Jurkat, Clone E6-1 (cell line): ENCODE data around the gene FANK1.
A peak's percentile ranks its signal among the peaks of the same experiment; 100 is the strongest.
"Not testable (repeated sequence)": the region's sequence is repeated elsewhere in the genome, so short reads cannot be mapped to it uniquely, and the experiment has no call there.

Experiments used
- DNase-seq: peaks from one replicate; pipeline ENCODE4 v3.0.0-alpha.2; 2011; ENCODE audit warnings: low read depth, low spot score
- H3K4me3 ChIP-seq: 2 replicates; pipeline ENCODE4 v1.5.1; 2011; ENCODE audit warnings: mild to moderate bottlenecking, low read length, control low read depth, moderate library complexity

Gene FANK1

GRCh38 chr10:125921643-125922306 is 25.4 kb downstream of the FANK1 start:
- H3K4me3 ChIP-seq, DNase-seq: not testable (repeated sequence)

DNA sequence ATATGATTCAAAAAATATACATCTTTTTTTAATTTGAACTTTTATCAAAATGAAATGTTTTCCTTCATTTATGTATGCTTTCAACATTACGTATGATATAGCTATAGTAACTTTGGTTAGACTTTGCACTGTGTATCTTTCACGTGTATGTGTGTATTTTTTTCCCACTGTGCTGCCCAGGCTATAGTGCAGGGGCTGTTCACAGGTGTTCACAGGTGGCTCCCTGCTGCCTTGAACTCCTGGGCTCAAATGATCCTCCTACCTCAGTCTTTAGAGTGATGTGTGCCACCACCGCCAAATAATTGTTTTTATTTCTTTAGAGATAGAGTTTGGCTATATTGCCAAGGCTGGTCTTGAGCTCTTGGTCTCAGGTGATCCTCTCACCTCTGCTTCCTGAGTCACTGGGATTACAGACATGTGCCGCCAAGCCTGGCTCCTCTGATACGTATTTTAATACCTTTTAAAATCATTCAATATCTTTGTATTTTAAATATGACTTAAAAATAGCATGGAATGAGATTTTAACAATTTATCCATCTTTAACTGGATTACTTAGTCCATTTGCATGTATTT is 29.0 kb downstream of the FANK1 start:
- DNase-seq, result no peak
- no peak overlapping the region for H3K4me3 ChIP-seq

DNA sequence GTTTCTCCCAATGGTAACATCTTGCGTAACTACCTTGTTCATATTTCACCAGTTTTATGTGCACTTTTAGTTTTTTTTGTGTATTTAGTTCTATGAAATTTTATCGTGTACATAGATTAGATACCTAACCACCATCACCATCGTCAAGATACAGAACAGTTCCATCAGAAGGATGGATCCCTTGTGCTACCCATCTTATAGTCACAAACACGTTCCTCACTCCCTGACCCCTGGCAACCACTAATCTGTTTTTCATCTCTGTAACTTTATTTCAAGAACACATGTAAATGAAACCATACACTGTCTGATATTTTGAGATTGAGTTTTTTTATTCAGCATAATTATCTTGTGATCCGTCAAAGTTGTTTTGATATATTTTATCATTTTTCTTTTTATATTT is 29.9 kb downstream of the FANK1 start:
- no peak overlapping the region for H3K4me3 ChIP-seq
- DNase-seq, result no peak

GRCh38 chr10:125927265-125927664 is 30.9 kb downstream of the FANK1 start:
- not testable (repeated sequence) for DNase-seq, H3K4me3 ChIP-seq

DNA sequence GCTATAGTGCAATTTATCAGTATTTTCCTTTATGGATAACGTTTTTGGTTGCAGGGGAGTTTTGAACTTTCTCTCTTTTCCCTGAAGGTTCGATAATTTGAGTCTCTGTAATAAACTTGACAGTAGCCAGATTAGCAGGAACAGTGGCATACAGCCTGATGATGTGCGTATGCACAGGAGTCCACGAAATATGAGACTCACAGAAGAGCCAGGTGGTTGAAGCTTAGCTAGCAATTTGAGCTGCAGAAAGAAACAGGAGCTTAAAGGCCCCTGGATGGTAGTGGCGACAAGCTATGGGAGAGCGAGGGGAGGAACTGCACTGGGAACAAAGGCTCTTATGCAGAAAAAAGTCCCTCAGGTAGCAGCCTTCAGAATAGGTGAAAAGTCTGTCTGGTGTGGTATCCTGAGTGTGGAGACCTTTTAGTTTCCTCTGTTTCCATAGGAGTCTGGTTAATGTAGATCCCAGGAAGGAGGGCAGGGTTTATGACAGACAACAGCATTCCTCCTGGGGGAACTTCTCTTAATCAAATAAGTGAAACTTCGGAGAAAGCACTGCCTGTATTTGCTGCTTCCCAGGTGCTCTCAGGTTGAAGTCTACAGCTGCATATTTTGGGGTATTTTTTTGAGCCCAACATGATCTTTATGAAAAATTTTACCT is 32.7 kb downstream of the FANK1 start:
- H3K4me3 ChIP-seq, result no peak overlapping the region

GRCh38 chr10:125929618-125930017 is 33.3 kb downstream of the FANK1 start:
- no peak for DNase-seq

More for the DNA sequence above, 32.7 kb downstream of the FANK1 start:
- DNase-seq, result no peak

DNA sequence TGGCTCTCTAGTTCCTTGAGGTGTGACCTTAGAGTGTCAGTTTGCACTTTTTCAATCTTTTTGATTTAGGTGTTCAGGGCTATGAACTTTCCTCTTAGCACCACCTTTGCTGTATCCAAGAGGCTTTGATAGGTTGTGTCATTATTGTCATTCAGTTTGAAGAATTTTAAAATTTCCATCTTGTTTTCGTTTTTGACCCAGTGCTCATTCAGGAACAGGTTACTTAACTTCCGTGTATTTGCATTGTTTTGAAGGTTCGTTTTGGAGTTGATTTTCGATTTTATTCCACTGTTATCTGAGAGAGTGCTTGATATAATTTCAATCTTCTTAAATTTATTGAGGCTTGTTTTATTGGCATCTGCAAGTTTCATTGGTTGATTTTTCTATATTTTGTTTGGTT is 37.3 kb downstream of the FANK1 start:
- no peak overlapping the region for H3K4me3 ChIP-seq
- no peak for DNase-seq

More at GRCh38 chr10:125929618-125930017, 33.3 kb downstream of the FANK1 start:
- H3K4me3 ChIP-seq, result no peak overlapping the region

GRCh38 chr10:125936331-125936730 is 40.0 kb downstream of the FANK1 start:
- peak; percentile 36 for DNase-seq
- H3K4me3 ChIP-seq, result no peak overlapping the region

DNA sequence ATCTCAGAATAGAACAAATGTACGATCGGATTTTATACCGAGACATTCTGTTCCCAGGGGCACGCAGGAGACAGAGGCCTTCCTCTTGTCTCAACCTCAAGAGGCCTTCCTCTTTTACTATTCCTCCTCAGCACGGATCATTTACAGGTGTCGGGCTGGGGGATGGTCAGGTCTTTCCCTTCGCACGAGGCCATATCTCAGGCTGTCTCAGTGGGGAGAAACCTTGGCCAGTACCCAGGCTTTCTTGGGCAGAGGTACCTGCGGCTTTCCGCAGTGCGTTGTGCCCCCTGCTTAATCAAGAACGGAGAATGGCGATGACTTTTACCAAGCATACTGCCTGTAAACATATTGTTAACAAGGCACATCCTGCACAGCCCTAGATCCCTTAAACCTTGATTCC is 44.2 kb downstream of the FANK1 start:
- H3K4me3 ChIP-seq, result no peak overlapping the region
- DNase-seq, result no peak

DNA sequence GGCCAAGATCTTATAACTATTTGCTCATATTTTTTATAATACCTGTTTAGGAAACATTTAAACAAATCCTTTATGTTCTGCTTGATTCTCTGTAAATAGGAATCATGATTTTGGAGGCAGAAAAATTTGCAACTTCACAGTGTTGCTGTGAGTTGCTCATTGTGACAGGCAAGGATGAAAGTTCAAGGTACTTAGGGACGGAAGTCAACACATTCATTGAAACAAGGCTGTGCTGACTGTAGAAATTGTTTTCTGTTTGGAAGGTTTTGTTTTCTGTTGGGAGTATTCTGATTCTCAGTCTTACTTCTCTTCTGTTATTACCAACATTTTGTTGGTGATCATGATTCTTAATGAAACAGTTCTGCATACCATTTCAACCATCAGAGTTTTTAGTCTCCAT is 54.9 kb downstream of the FANK1 start:
- DNase-seq, result no peak
- no peak overlapping the region for H3K4me3 ChIP-seq

DNA sequence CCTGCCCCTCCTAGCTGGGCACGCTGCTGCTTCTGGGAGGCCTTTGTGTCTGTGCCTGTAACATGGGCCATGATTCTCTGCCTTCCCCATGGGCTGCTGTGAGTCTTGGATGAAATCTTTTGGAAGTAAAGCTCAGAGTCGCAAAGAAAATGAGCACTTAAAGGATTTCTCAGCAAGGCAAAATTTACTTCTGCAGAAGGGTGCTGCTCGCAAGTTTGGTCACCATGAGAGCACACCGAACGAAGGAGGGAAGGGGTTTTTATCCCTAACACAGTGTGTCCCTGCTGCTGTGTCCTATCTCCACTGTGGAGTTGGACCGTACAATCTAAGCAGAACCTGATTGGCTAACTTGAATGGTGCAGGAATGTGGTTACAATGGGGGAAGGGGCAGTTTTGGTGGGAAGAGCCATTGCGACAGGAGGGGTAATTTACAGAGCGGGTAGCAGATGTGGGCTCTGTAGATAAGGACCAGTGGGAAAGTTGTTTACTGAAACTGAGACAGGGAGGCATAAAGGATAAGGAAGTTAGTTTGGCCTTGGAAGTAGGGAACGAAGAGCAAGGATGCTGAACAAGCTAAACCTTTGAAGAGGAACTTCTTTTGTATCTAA is 57.5 kb downstream of the FANK1 start:
- no peak for DNase-seq
- no peak overlapping the region for H3K4me3 ChIP-seq

- no peak overlapping the region for H3K4me3 ChIP-seq
- no peak for DNase-seq
These were observed 59.4 kb downstream of the FANK1 start for GRCh38 chr10:125955766-125956165.

DNA sequence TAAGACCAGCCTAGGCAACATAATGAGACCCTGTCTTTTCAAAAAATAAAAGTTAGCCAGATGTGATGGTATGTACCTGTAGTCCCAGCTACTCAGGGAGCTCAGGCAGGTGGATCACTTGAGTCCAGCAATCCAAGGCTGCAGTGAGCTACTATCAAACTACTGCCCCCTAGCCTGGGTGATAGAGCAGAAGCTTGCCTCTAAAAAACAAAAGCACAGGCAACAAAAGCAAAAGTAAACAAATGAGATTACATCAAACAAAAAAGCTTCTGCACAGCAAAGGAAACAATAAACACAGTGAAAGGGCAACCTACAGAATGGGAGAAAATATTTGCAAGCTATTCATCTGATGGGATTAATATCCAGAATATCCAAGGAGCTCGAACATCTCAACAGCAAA is 65.4 kb downstream of the FANK1 start:
- no peak for DNase-seq
- H3K4me3 ChIP-seq, result no peak overlapping the region

- DNase-seq, result no peak
- H3K4me3 ChIP-seq, result no peak overlapping the region
These were observed 65.8 kb downstream of the FANK1 start for GRCh38 chr10:125962200-125962599.

DNA sequence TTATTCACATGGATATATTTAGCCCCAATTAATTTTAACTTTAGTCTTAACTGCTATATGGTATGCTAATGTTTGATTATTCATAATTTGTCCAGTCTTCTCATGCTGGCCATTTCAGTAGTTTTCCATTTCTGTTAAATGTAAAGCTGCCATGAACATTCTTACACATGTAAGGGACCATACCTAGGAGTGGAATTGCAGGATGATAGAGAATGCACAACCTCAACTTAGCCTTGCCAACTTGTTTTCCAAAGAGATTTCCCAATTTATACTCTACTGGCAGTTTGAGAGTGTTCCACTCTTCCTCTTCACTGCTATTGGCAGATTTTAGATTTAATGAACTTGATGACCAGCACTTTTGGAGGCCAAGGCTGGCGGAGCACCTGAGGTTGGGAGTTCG is 68.2 kb downstream of the FANK1 start:
- DNase-seq, result no peak
- H3K4me3 ChIP-seq, result no peak overlapping the region

DNA sequence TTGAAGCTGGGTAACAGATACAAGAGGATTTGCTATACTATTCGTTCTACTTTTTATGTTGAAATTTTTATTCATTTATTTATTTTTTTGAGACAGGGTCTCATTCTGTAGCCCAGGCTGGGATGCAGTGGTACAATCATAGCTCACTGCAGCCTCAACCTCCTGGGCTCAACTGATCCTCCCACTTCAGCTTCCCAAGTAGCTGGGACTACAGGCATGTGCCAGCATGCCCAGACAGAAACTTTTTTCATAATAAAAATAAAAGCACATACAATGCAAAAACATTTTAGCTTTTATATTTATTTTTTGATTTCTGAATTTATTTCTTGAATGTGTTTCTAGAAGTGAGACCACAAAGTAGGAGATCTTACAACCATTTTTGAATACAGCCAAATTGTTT is 71.2 kb downstream of the FANK1 start:
- no peak overlapping the region for H3K4me3 ChIP-seq
- no peak for DNase-seq

DNA sequence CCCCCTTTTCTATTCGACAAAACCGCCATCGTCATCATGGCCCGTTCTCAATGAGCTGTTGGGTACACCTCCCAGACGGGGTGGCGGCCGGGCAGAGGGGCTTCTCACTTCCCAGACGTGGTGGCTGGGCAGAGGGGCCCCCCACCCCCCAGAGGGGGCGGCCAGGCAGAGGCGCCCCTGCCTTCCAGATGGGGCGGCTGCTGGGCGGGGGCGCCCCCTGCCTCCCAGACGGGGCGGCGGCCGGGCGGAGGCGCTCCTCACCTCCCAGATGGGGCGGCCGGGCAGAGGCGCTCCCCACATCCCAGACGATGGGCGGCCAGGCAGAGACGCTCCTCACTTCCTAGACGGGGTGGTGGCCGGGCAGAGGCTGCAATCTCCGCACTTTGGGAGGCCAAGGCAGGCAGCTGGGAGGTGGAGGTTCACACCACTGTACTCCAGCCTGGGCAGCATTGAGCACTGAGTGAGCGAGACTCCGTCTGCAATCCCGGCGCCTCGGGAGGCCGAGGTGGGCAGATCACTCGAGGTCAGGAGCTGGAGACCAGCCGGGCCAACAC is 73.8 kb downstream of the FANK1 start:
- H3K4me3 ChIP-seq, DNase-seq: not testable (repeated sequence)

DNA sequence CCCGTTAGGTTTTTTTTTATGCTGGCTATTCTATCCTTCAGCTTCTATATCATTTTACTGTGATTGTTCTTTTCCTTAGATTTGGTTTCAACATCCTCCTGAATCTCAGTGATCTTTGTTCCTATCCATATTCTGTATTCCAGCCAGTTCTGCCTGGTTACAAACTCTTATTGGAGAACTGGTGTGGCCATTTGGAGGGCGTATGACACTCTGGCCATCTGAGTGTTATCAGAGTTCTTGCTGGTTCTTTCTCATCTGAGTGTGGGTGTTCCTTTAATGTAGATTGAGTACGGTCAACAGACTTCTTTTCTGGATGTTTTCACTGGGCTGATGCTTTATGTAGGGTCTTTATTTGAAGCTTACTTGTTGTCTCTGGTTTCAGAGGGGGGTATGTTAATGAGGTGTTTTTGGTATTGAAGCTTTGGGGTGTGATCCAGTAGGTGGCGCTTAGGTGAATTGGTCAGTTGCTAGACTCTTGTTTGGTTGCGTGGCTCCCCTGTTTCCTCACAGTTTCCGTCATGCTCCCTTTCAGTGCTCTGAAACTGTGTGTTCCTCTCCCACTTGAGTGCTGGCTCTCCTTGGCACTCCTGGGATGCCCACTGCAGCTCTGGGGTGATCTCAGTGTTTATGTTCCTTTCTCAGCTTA is 80.7 kb downstream of the FANK1 start:
- no peak overlapping the region for H3K4me3 ChIP-seq
- DNase-seq, result peak; percentile 8

- DNase-seq, result no peak
- no peak overlapping the region for H3K4me3 ChIP-seq
These were observed 83.6 kb downstream of the FANK1 start for GRCh38 chr10:125979976-125980375.
